Neural progenitor cell (in vitro differentiated cells): ENCODE measurements around the gene MDM2. TPM values are rescaled to one million over a fixed set of nuclear protein-coding genes. Genes with fewer than 3 reads are reported as not detected.
A peak's percentile ranks its signal among the peaks of the same experiment; 100 is the strongest.

Experiments
- DNase-seq: peaks from one replicate; pipeline ENCODE4 v3.0.0-alpha.2; 2016; ENCODE audit warnings: low spot score
- H2AFZ ChIP-seq: fragments of 200-600 bp; sonication (generic); replicated peaks from 2 replicates; pipeline ENCODE4 v1.6.1; 2016; ENCODE audit warnings: antibody characterized with exemption
- H3F3A ChIP-seq: fragments of 200-600 bp; sonication (generic); 2 replicates; pipeline ENCODE4 v1.6.1; 2016; ENCODE audit warnings: antibody characterized with exemption, low read depth
- H3K27ac ChIP-seq: fragments of 200-600 bp; sonication (generic); 2 replicates; pipeline ENCODE4 v1.5.1; 2016; ENCODE audit warnings: mild to moderate bottlenecking
- H3K27me3 ChIP-seq: fragments of 200-600 bp; sonication (generic); 2 replicates; pipeline ENCODE4 v1.6.1; 2016; ENCODE audit warnings: mild to moderate bottlenecking, moderate library complexity
- H3K36me3 ChIP-seq: fragments of 200-600 bp; sonication (generic); 2 replicates; pipeline ENCODE4 v1.5.1; 2016
- H3K4me1 ChIP-seq: fragments of 200-600 bp; sonication (generic); 2 replicates; pipeline ENCODE4 v1.6.1; 2016; ENCODE audit warnings: mixed run types
- H3K4me2 ChIP-seq: fragments of 200-600 bp; sonication (generic); 2 replicates; pipeline ENCODE4 v1.6.1; 2016
- H3K4me3 ChIP-seq: fragments of 200-600 bp; sonication (generic); 2 replicates; pipeline ENCODE4 v1.5.1; 2016
- H3K79me2 ChIP-seq: fragments of 200-600 bp; sonication (generic); 2 replicates; pipeline ENCODE4 v1.6.1; 2016; ENCODE audit warnings: low read depth
- H3K9ac ChIP-seq: fragments of 200-600 bp; sonication (generic); 2 replicates; pipeline ENCODE4 v1.6.1; 2016
- H3K9me3 ChIP-seq: fragments of 200-600 bp; sonication (generic); 2 replicates; pipeline ENCODE4 v1.5.1; 2016; ENCODE audit warnings: low read depth
- H4K20me1 ChIP-seq: fragments of 200-600 bp; sonication (generic); 2 replicates; pipeline ENCODE4 v1.6.1; 2016; ENCODE audit warnings: low read depth
- H3K27ac Mint-ChIP-seq: 3 replicates; pipeline ENCODE4 v1.8.0; 2021; ENCODE audit warnings: mixed read lengths
- H3K27me3 Mint-ChIP-seq: 2 replicates; pipeline ENCODE4 v1.8.0; 2022; ENCODE audit warnings: low read depth, mild to moderate bottlenecking, inconsistent platforms, moderate library complexity, mixed read lengths; ENCODE audit not compliant: insufficient read depth
- H3K36me3 Mint-ChIP-seq: 3 replicates; pipeline ENCODE4 v1.8.0; 2021; ENCODE audit warnings: mixed read lengths
- H3K4me1 Mint-ChIP-seq: 3 replicates; pipeline ENCODE4 v1.8.0; 2021; ENCODE audit warnings: mixed read lengths
- H3K4me3 Mint-ChIP-seq: 3 replicates; pipeline ENCODE4 v1.8.0; 2021; ENCODE audit warnings: mild to moderate bottlenecking, moderate library complexity, mixed read lengths
- H3K9me3 Mint-ChIP-seq: 3 replicates; pipeline ENCODE4 v1.8.0; 2020; ENCODE audit warnings: mixed read lengths
- EZH2 ChIP-seq: fragments of 200-600 bp; sonication (generic); IDR thresholded peaks from 2 replicates; pipeline ENCODE4 v1.6.1; 2017; ENCODE audit warnings: antibody characterized with exemption, mild to moderate bottlenecking, moderate library complexity
- EZH2phosphoT487 ChIP-seq: fragments of 200-600 bp; sonication (generic); IDR thresholded peaks from 2 replicates; pipeline ENCODE4 v1.6.1; 2017; ENCODE audit warnings: antibody characterized with exemption
- total RNA-seq: library from RNA; depleted of rRNA; stranded (reverse); fragments of >200 nt; gene quantifications from 2 replicates; pipeline ENCODE4 v1.2.3, GENCODE V29; 2015; ENCODE audit warnings: low replicate concordance
- TF ChIP-seq, protein P1 (sequence below): fragments of 200-600 bp; sonication (generic); IDR thresholded peaks from 2 replicates; pipeline ENCODE4 v1.5.1; 2017; ENCODE audit warnings: antibody characterized with exemption, mild to moderate bottlenecking

Gene MDM2
- total RNA-seq, 1 donor from 2014 or later = 93.8 TPM

DNA sequence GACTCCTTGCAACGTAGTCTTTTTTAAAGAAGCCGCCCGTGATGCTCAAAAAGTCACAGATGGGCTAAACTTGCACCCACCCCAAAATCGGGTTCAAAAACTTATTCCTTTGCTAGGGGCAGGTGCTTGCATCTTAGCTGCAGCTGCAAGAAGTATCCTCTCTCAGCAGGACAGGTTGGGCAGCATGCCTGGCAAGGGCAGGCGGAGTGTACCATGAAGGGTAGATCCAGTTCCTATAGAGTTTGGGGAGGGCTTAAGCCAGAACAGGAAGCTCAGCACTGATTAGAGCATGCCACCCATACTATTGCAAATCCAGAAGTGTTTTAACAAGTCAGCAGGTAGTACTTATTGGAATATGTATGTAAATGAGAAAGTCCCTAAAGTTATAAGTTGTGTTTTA is 76.3 kb downstream of the MDM2 start:
- H3K9ac ChIP-seq = no peak overlapping the region
- H4K20me1 ChIP-seq = no peaks in the 10 kb centered on the region
- no peaks in the 10 kb centered on the region for H3K36me3 ChIP-seq
- TF ChIP-seq EZH2 (no peak), EZH2phosphoT487 (no peak)
- TF ChIP-seq, protein P1, sequence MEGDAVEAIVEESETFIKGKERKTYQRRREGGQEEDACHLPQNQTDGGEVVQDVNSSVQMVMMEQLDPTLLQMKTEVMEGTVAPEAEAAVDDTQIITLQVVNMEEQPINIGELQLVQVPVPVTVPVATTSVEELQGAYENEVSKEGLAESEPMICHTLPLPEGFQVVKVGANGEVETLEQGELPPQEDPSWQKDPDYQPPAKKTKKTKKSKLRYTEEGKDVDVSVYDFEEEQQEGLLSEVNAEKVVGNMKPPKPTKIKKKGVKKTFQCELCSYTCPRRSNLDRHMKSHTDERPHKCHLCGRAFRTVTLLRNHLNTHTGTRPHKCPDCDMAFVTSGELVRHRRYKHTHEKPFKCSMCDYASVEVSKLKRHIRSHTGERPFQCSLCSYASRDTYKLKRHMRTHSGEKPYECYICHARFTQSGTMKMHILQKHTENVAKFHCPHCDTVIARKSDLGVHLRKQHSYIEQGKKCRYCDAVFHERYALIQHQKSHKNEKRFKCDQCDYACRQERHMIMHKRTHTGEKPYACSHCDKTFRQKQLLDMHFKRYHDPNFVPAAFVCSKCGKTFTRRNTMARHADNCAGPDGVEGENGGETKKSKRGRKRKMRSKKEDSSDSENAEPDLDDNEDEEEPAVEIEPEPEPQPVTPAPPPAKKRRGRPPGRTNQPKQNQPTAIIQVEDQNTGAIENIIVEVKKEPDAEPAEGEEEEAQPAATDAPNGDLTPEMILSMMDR = no peak
- no peak overlapping the region for H2AFZ ChIP-seq
- Mint-ChIP-seq H3K36me3 (no peaks in the 10 kb centered on the region), H3K4me3 (no peak overlapping the region), H3K27ac (no peak overlapping the region), H3K9me3 (no peaks in the 10 kb centered on the region), H3K4me1 (peaks cover 4% of the 10 kb centered on the region), H3K27me3 (no peaks in the 10 kb centered on the region)
- no peak for DNase-seq
- H3K79me2 ChIP-seq = no peaks in the 10 kb centered on the region
- H3K4me2 ChIP-seq = no peak overlapping the region
- H3K4me3 ChIP-seq = no peak overlapping the region
- H3K9me3 ChIP-seq = no peaks in the 10 kb centered on the region
- no peaks in the 10 kb centered on the region for H3K27me3 ChIP-seq
- no peaks in the 10 kb centered on the region for H3F3A ChIP-seq
- H3K4me1 ChIP-seq = no peaks in the 10 kb centered on the region
- no peak overlapping the region for H3K27ac ChIP-seq

DNA sequence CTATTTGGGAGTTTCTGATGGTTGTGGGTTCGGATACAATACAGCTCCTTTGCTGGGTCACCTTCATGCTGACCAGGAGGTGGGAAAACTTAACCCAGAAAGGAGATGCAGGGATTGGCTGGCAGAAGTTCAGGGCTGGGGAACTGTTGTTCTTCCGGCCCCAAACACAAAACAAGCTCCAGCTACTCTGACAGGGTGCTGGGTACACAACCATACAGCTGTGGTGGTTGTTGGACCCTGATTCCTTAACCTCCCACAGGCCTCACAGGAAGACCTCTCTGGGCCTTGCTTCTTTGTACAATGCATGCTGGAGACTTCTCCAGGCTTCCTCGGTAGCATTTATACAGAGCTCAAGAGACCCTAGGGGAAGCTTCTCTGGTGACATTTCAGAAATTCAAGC is 77.4 kb downstream of the MDM2 start:
- H3K9me3 Mint-ChIP-seq = no peaks in the 10 kb centered on the region
- H3K27ac Mint-ChIP-seq = no peak overlapping the region
- H3K4me3 ChIP-seq = no peak overlapping the region
- H3K4me3 Mint-ChIP-seq = no peak overlapping the region
- no peaks in the 10 kb centered on the region for H3K27me3 ChIP-seq
- DNase-seq = no peak
- H3K27me3 Mint-ChIP-seq = no peaks in the 10 kb centered on the region
- H3K4me1 ChIP-seq = no peaks in the 10 kb centered on the region
- H3F3A ChIP-seq = no peaks in the 10 kb centered on the region
- no peaks in the 10 kb centered on the region for H3K36me3 ChIP-seq
- H3K36me3 Mint-ChIP-seq = no peaks in the 10 kb centered on the region
- no peaks in the 10 kb centered on the region for H3K79me2 ChIP-seq
- no peak overlapping the region for H2AFZ ChIP-seq
- H3K27ac ChIP-seq = no peak overlapping the region
- H3K9me3 ChIP-seq = no peaks in the 10 kb centered on the region
- peaks cover 4% of the 10 kb centered on the region for H3K4me1 Mint-ChIP-seq
- no peak overlapping the region for H3K4me2 ChIP-seq
- TF ChIP-seq, protein P1 = no peak
- TF ChIP-seq EZH2phosphoT487 = no peak
- TF ChIP-seq EZH2 = no peak
- H4K20me1 ChIP-seq = no peaks in the 10 kb centered on the region
- H3K9ac ChIP-seq = no peak overlapping the region

DNA sequence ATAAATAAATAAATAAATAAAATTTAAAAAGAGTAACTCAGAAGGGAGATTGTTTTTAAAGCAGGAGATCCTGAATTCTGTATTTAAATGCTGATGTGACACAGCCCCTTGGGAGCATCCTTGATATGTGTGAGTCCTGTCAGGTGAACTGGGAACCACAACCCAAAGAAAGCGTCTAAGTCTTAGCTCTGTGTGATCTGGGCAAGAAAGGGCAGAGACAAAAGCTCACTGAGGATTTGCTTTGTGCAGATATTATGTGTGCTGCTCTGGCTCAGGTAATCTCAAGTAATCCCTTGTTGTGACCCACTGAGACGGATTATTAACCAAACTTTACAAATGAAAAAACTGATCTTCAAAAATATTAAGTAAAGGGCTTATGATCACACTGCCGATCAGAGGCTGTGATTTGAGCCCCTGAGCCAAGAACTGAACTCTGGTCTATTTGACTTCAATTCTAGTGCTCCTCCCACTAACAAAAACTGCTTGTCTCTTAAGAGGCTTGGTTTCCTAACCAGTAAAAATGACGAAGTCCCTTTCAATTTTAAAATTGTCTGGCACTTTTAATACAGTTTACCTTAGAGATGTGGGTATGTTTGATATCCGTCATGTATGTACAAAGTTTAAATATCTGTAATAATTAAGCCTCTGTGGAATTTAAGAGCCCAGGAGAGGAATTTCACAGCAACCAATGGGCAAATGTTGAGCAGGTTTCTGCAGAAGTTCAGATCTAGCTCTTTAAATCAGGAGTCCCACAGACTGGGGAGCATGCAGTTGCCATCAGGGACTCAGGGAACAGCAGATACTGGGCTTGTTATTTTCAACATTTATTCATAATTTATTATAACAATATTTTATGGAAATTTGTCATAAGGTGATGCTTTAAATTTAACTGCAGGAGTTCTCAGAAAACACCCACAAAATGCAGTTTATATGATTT is 78.9 kb downstream of the MDM2 start:
- Histone ChIP-seq H3K4me3 (no peak overlapping the region), H3K36me3 (no peaks in the 10 kb centered on the region), H3K27me3 (no peaks in the 10 kb centered on the region), H3K4me2 (no peak overlapping the region), H3K9ac (no peak overlapping the region), H4K20me1 (no peaks in the 10 kb centered on the region), H3K27ac (no peak overlapping the region), H3K79me2 (no peaks in the 10 kb centered on the region), H3K4me1 (no peaks in the 10 kb centered on the region), H3F3A (no peaks in the 10 kb centered on the region), H2AFZ (no peak overlapping the region), H3K9me3 (no peaks in the 10 kb centered on the region)
- Mint-ChIP-seq H3K9me3 (no peaks in the 10 kb centered on the region), H3K27me3 (no peaks in the 10 kb centered on the region), H3K27ac (peak overlapping the region; percentile 9), H3K36me3 (no peaks in the 10 kb centered on the region), H3K4me3 (no peak overlapping the region), H3K4me1 (peaks cover 4% of the 10 kb centered on the region)
- DNase-seq = peak; percentile 11
- no peak for TF ChIP-seq EZH2phosphoT487
- TF ChIP-seq EZH2 = no peak
- TF ChIP-seq, protein P1 = no peak
